Endothelial cell of umbilical vein (primary cell): ENCODE measurements around the gene MYOZ3. TPM values are rescaled to one million over a fixed set of nuclear protein-coding genes. Genes with fewer than 3 reads are reported as not detected.
A peak's percentile ranks its signal among the peaks of the same experiment; 100 is the strongest.

Experiments
- BruUV-seq: library from RNA; stranded (reverse); fragments of 400-500 nt; replicated peaks from 2 replicates; lab custom pipeline; 2021; lab: Mats Ljungman, UMichigan
- CTCF ChIA-PET: fragments of 300-600, 350-600 bp; sonication (Branson Sonifier 250); formaldehyde crosslinking; loops from one replicate; lab custom pipeline; 2021; ENCODE audit warnings: antibody characterized with exemption, inconsistent platforms; lab: Charles Lee
- POLR2A ChIA-PET: fragments of 300-600, 350-600 bp; sonication (Branson Sonifier 250); formaldehyde crosslinking; loops from one replicate; lab custom pipeline; 2021; ENCODE audit warnings: antibody characterized with exemption, inconsistent platforms; lab: Charles Lee
- DNase-seq: peaks from one replicate; pipeline ENCODE4 v3.0.0-alpha.2; 2011; ENCODE audit warnings: low read depth, low spot score
- FAIRE-seq: peaks from 2 replicates; lab custom pipeline; 2011; peaks lifted over from hg19 to GRCh38; lab: Jason Lieb, UNC
- H2AFZ ChIP-seq: 2 replicates; pipeline ENCODE4 v1.6.0; 2012; ENCODE audit warnings: low read depth, low read length, control low read depth, inconsistent platforms
- H3K27ac ChIP-seq: 2 replicates; pipeline ENCODE4 v1.5.1; 2011; ENCODE audit warnings: low read depth, mild to moderate bottlenecking, control low read depth, low read length, moderate library complexity; ENCODE audit not compliant: insufficient read depth
- H3K27me3 ChIP-seq, 2 experiments: 2 replicates each; pipeline versions ENCODE4 v1.6.0 to v1.6.1; 2011; ENCODE audit warnings: low read length in 2 of 2, mixed read lengths in 1 of 2; ENCODE audit not compliant: control insufficient read depth in 2 of 2, insufficient read depth in 2 of 2
- H3K36me3 ChIP-seq, 2 experiments: 2 replicates in 1 of 2; 3 replicates in 1 of 2; pipeline ENCODE4 v1.5.1; 2011; ENCODE audit warnings: low read length in 2 of 2, mild to moderate bottlenecking in 1 of 2, moderate library complexity in 1 of 2; ENCODE audit not compliant: control insufficient read depth in 2 of 2, insufficient read depth in 2 of 2; ENCODE audit errors: extremely low read depth in 1 of 2
- H3K4me1 ChIP-seq: 3 replicates; pipeline ENCODE4 v1.5.1; 2011; ENCODE audit warnings: mild to moderate bottlenecking, low read length; ENCODE audit not compliant: control insufficient read depth, insufficient read depth; ENCODE audit errors: extremely low read depth
- H3K4me2 ChIP-seq: 2 replicates; pipeline ENCODE4 v1.6.1; 2011; ENCODE audit warnings: low read length, control low read depth, mixed read lengths; ENCODE audit not compliant: insufficient read depth
- H3K4me3 ChIP-seq, 3 experiments: fragments of 200-600 bp in 1 of 3; sonication (generic), shearing (Covaris generic) in 1 of 3; replicated peaks in 1 of 3; 2 replicates each; pipeline ENCODE4 v1.5.1; 2011 to 2016; ENCODE audit warnings: control low read depth in 3 of 3, low read length in 3 of 3, mild to moderate bottlenecking in 2 of 3, inconsistent platforms in 1 of 3, low read depth in 1 of 3, moderate library complexity in 1 of 3; ENCODE audit not compliant: insufficient read depth in 1 of 3
- H3K79me2 ChIP-seq: 2 replicates; pipeline ENCODE4 v1.6.0; 2012; ENCODE audit warnings: low read length, inconsistent platforms; ENCODE audit not compliant: control insufficient read depth, insufficient read depth
- H3K9ac ChIP-seq: replicated peaks from 2 replicates; pipeline ENCODE3; 2011; ENCODE audit warnings: low read length, control low read depth; ENCODE audit not compliant: insufficient read depth; ENCODE audit errors: extremely low read depth
- H3K9me1 ChIP-seq: replicated peaks from 3 replicates; pipeline ENCODE4 v1.6.0; 2011; ENCODE audit warnings: mild to moderate bottlenecking, low read length; ENCODE audit not compliant: control insufficient read depth, insufficient read depth; ENCODE audit errors: extremely low read depth
- H3K9me3 ChIP-seq: replicated peaks from 2 replicates; pipeline ENCODE4 v1.5.1; 2012; ENCODE audit warnings: low read length, inconsistent platforms; ENCODE audit not compliant: control insufficient read depth, insufficient read depth
- H4K20me1 ChIP-seq: replicated peaks from 2 replicates; pipeline ENCODE3; 2011; ENCODE audit warnings: mild to moderate bottlenecking, low read length; ENCODE audit not compliant: control insufficient read depth, insufficient read depth; ENCODE audit errors: extremely low read depth
- CTCF ChIP-seq, 2 donors: IDR thresholded peaks; 1 replicate in 1 of 2; 2 replicates in 1 of 2; pipeline ENCODE4 v1.5.1; 2011; ENCODE audit warnings: low read length in 2 of 2, mild to moderate bottlenecking in 2 of 2, moderate library complexity in 2 of 2, control low read depth in 1 of 2, inconsistent platforms in 1 of 2, low read depth in 1 of 2; ENCODE audit not compliant: insufficient read depth in 1 of 2; ENCODE audit errors: extremely low read depth in 1 of 2
- EZH2 ChIP-seq: IDR thresholded peaks from 2 replicates; pipeline ENCODE4 v1.6.1; 2012; ENCODE audit warnings: borderline replicate concordance, low read depth, mild to moderate bottlenecking, moderate library complexity, low read length, inconsistent platforms; ENCODE audit not compliant: severe bottlenecking
- FOS ChIP-seq: IDR thresholded peaks from 2 replicates; pipeline ENCODE4 v1.6.1; 2011; ENCODE audit warnings: mild to moderate bottlenecking, low read length, moderate library complexity, borderline replicate concordance; ENCODE audit not compliant: insufficient read depth
- GATA2 ChIP-seq: IDR thresholded peaks from 2 replicates; pipeline ENCODE4 v1.7.0; 2011; ENCODE audit warnings: low read depth, mild to moderate bottlenecking, moderate library complexity, mixed read lengths, low read length; ENCODE audit not compliant: insufficient read length, insufficient read depth
- JUN ChIP-seq: IDR thresholded peaks from 2 replicates; pipeline ENCODE4 v1.6.1; 2011; ENCODE audit warnings: borderline replicate concordance, low read depth; ENCODE audit not compliant: insufficient read length, insufficient read depth
- MYC ChIP-seq: IDR thresholded peaks from one replicate; pipeline ENCODE4 v1.6.1; 2011; ENCODE audit warnings: mild to moderate bottlenecking, low read depth, low read length
- POLR2A ChIP-seq: IDR thresholded peaks from 2 replicates; pipeline ENCODE4 v1.6.1; 2012; ENCODE audit warnings: low read depth, mild to moderate bottlenecking, control low read depth, low read length
- POLR2AphosphoS5 ChIP-seq: IDR thresholded peaks from 2 replicates; pipeline ENCODE4 v1.6.1; 2012; ENCODE audit warnings: low read depth, mild to moderate bottlenecking, control low read depth, low read length, moderate library complexity; ENCODE audit not compliant: insufficient read depth
- dilution Hi-C: fragments of 300-500 bp; cut with MboI; formaldehyde crosslinking; loops from one replicate; pipeline ENCODE4 v1.15.0; 2019; ENCODE audit warnings: low sequenced_read_pairs; ENCODE audit not compliant: extremely low pct_ligation_motif_present
- intact Hi-C: fragments of 100-400 bp; cut with micrococcal nuclease; formaldehyde crosslinking; loops from one replicate; pipeline ENCODE4 v1.10.0; 2022
- polyA plus RNA-seq, 4 experiments: library from polyadenylated mRNA; depleted of rRNA in 3 of 4; stranded (reverse) in 3 of 4; unstranded in 1 of 4; fragments of >200 nt; gene quantifications; 2 replicates each; pipeline versions ENCODE4 v1.2.1 to v1.2.3, GENCODE V29; 2011 to 2012; ENCODE audit warnings: missing spikeins in 1 of 4
- total RNA-seq: library from RNA; stranded (reverse); gene quantifications from 2 replicates; pipeline ENCODE4 v1.2.3, GENCODE V29; 2021
- TF ChIP-seq, protein P1 (sequence below): IDR thresholded peaks from 2 replicates; pipeline ENCODE4 v1.6.1; 2011; ENCODE audit not compliant: insufficient read depth, insufficient read length

MYOZ3 gene
- total and polyA plus RNA-seq, 2 donors (not counting 3 experiments of a cell fraction or from before 2014, with no cell fraction given): 0.43 to 1.1 TPM

DNA sequence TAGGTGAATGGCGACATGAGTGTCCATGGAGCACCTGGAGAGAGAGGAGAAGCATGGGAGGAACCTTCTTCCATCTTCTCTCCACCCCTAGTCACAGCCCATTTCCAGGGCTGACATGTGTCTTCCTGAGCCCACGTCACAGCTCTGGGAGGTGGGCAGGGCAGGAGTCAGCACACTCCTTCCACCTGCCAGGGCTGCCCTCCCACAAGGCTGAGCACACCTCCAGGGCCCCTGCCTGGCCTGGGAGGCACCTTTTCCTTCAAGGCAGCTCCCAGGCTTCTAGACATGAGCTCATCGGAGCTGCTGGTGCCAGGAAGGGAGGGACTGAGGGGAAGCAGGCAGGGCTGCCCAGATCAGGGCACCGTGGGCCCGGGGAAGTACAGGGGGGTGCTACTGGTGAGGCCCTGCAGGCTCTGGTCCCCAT, 34.2 kb upstream of the MYOZ3 start:
- dilution Hi-C loops: no loop called here
- Histone ChIP-seq H3K4me2 (no peak overlapping the region), H3K36me3 (peaks cover 0 to 11% of the 10 kb centered on the region in 2 experiments), H3K27ac (no peak overlapping the region), H3K79me2 (no peaks in the 10 kb centered on the region), H3K4me3 (peak overlapping the region in 1 of 3 experiments; percentile 0), H3K4me1 (peaks cover 24% of the 10 kb centered on the region), H3K27me3 (no peaks in the 10 kb centered on the region), H4K20me1 (no peaks in the 10 kb centered on the region), H2AFZ (no peak overlapping the region), H3K9me3 (no peaks in the 10 kb centered on the region), H3K9ac (peak overlapping the region; percentile 6), H3K9me1 (no peaks in the 10 kb centered on the region)
- intact Hi-C loops: no loop called here
- DNase-seq (peak; percentile 76), FAIRE-seq (peak; percentile 4)
- POLR2A ChIA-PET: no interaction called here
- CTCF ChIA-PET: interaction anchor here (1.0 to 2.0 kb wide), 4 partner anchors 11 to 16 kb away, joined by 3 to 5 read pairs (median 4); partner anchors contain the start of gene SYNPO
- BruUV-seq: no TSS peak
- no peak for TF ChIP-seq CTCF (IDR thresholded peaks at IDR 0.05; ENCODE audit: extremely low read depth in 1 of 2, insufficient read depth in 1 of 2, low read depth in 1 of 2, low read length in 2 of 2)
- no peak for TF ChIP-seq EZH2
- no peak for TF ChIP-seq POLR2AphosphoS5
- no peak for TF ChIP-seq GATA2
- no peak for TF ChIP-seq POLR2A
- TF ChIP-seq MYC: no peak
- TF ChIP-seq FOS: no peak
- TF ChIP-seq, protein P1, sequence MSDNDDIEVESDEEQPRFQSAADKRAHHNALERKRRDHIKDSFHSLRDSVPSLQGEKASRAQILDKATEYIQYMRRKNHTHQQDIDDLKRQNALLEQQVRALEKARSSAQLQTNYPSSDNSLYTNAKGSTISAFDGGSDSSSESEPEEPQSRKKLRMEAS: no peak
- TF ChIP-seq JUN: no peak
